ENCODE data around the gene SCARB1.

Gene SCARB1

DNA sequence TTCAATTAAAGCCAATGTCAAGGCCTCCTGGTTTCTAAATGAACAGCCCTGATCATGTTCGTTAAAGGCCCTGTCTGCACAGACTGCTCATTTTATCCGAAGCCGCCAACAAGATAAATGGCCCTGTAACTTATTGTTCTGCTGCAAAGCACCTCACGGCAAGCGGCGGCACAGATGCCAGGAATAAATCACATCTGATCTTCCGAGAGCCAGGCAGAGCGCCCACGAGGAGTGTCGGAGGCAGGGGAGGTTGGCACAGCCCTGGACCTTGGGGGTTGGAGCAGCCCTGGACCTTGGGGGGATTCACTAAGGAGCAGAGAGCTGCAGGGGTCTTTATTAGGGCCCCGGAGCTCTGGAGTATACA is 110.5 kb downstream of the SCARB1 start:
- no peaks in the 10 kb centered on the region for H3K36me3 ChIP-seq (ENCODE audit: control insufficient read depth, insufficient read depth, low read length)
- no peak overlapping the region for H3K4me3 ChIP-seq (ENCODE audit: low read depth, low read length)
- peaks cover 30% of the 10 kb centered on the region for H3K9me3 ChIP-seq (ENCODE audit: control insufficient read depth, insufficient read depth, low read depth, low read length)
- H3K27ac ChIP-seq (ENCODE audit: low read depth, low read length): no peak overlapping the region
- no peak overlapping the region for H3K9ac ChIP-seq (ENCODE audit: low read length)
- H3K27me3 ChIP-seq (ENCODE audit: control insufficient read depth, insufficient read depth, low read length): no peaks in the 10 kb centered on the region
- peaks cover 19% of the 10 kb centered on the region for H3K4me1 ChIP-seq (ENCODE audit: control insufficient read depth, insufficient read depth, low read length)

- no peaks in the 10 kb centered on the region for H3K27me3 ChIP-seq (ENCODE audit: control insufficient read depth, insufficient read depth, low read length)
- no peak overlapping the region for H3K4me3 ChIP-seq (ENCODE audit: low read depth, low read length)
- no peaks in the 10 kb centered on the region for H3K36me3 ChIP-seq (ENCODE audit: control insufficient read depth, insufficient read depth, low read length)
- H3K9me3 ChIP-seq (ENCODE audit: control insufficient read depth, insufficient read depth, low read depth, low read length): peaks cover 29% of the 10 kb centered on the region
- no peak overlapping the region for H3K9ac ChIP-seq (ENCODE audit: low read length)
- peaks cover 19% of the 10 kb centered on the region for H3K4me1 ChIP-seq (ENCODE audit: control insufficient read depth, insufficient read depth, low read length)
- no peak overlapping the region for H3K27ac ChIP-seq (ENCODE audit: low read depth, low read length)
Measured at GRCh38 chr12:124752437-124753227, 111.0 kb downstream of the SCARB1 start.

DNA sequence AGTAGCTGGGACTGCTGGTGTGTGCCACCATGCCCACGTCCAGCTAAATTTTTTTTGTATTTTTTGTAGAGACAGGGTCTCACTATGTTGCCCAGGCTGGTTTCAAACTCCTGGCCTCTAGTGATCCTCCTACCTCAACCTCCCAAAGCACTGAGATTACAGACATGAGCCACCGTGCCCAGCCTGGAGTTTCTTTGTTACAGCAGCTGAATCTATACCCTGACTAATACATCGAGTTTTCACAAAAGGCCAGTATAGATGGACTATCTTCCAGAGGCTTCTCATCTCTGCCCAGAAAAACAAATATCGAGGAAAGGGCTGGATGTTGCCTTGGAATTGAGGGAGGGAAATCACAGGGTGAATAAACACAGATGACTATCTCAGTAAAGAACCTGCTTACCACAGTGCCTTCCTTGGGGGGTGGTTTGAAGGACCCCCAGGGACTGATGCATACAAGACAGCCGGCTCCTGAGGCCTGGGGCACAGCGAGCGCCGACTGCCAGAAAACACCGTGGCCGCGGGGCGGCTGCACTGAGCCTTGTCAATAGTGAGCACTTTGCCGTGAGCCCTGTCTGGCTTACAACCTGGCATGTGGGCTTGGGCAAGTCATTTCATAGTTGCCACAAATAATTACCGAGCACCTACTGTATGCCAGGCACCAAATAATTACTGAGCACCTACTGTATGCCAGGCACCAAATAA is 111.9 kb downstream of the SCARB1 start:
- Histone ChIP-seq H3K4me3 (ENCODE audit: low read depth, low read length) (no peak overlapping the region), H3K9me3 (ENCODE audit: control insufficient read depth, insufficient read depth, low read depth, low read length) (peaks cover 20% of the 10 kb centered on the region), H3K9ac (ENCODE audit: low read length) (no peak overlapping the region), H3K4me1 (ENCODE audit: control insufficient read depth, insufficient read depth, low read length) (peaks cover 19% of the 10 kb centered on the region), H3K27ac (ENCODE audit: low read depth, low read length) (no peak overlapping the region), H3K36me3 (ENCODE audit: control insufficient read depth, insufficient read depth, low read length) (no peaks in the 10 kb centered on the region), H3K27me3 (ENCODE audit: control insufficient read depth, insufficient read depth, low read length) (no peaks in the 10 kb centered on the region)

DNA sequence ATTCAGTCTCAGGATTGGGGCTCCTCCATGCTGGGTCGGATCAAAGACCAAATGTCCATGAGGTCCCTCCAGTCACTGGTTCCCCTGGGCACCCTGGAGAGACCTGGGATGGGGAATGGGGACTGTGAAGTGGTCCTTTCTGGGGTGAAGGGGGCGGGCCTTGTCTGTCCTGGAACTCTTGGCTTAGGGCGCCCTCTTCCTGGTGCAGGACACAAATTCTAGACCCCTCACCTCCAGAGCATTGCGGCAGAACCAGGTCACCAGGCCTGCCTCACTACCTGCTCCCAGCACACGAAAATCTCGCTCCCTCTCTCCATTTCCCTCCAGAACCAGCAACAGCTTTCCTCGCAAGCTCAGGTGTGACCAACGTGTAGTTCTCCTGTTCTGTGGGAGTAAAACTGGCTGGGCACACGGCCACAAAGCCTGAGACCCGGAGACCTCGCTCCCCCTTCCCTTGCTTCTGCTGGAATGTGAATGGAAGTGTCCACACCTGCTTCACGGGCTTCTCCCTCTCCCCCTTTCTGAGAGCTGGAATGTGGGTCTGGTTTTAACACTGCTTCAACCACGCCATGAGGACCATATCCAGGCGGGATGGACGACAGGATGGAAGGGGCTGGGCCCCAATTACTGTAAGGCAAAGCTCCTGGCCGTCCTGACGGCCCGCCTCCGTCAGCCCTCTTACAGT is 112.7 kb downstream of the SCARB1 start:
- H3K9ac ChIP-seq (ENCODE audit: low read length): no peak overlapping the region
- no peaks in the 10 kb centered on the region for H3K27me3 ChIP-seq (ENCODE audit: control insufficient read depth, insufficient read depth, low read length)
- peaks cover 26% of the 10 kb centered on the region for H3K4me1 ChIP-seq (ENCODE audit: control insufficient read depth, insufficient read depth, low read length)
- peaks cover 14% of the 10 kb centered on the region for H3K9me3 ChIP-seq (ENCODE audit: control insufficient read depth, insufficient read depth, low read depth, low read length)
- H3K27ac ChIP-seq (ENCODE audit: low read depth, low read length): no peak overlapping the region
- no peaks in the 10 kb centered on the region for H3K36me3 ChIP-seq (ENCODE audit: control insufficient read depth, insufficient read depth, low read length)
- no peak overlapping the region for H3K4me3 ChIP-seq (ENCODE audit: low read depth, low read length)

DNA sequence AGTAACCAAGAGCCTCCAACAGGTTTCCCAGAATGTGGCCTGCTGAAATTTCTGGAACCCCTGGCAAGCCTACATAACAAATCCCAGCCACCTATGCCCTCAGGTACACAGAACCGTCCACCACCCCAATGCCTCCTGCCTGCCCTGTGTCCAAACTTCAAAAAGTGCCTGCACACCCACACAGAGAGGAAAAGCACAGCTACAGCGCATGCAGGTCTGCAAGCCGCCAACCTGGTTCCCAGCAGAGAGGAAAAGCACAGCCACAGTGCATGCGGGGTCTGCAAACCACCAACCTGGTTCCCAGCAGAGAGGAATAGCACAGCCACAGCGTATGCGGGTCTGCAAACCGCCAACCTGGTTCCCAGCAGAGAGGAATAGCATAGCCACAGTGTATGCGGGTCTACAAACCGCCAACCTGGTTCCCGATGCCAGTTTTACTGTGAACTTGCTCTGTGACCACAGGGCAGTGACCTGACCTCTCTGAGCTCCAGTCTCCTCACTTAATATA is 113.5 kb downstream of the SCARB1 start:
- no peaks in the 10 kb centered on the region for H3K36me3 ChIP-seq (ENCODE audit: control insufficient read depth, insufficient read depth, low read length)
- peaks cover 14% of the 10 kb centered on the region for H3K9me3 ChIP-seq (ENCODE audit: control insufficient read depth, insufficient read depth, low read depth, low read length)
- peaks cover 27% of the 10 kb centered on the region for H3K4me1 ChIP-seq (ENCODE audit: control insufficient read depth, insufficient read depth, low read length)
- no peak overlapping the region for H3K9ac ChIP-seq (ENCODE audit: low read length)
- no peak overlapping the region for H3K27ac ChIP-seq (ENCODE audit: low read depth, low read length)
- no peak overlapping the region for H3K4me3 ChIP-seq (ENCODE audit: low read depth, low read length)
- H3K27me3 ChIP-seq (ENCODE audit: control insufficient read depth, insufficient read depth, low read length): no peaks in the 10 kb centered on the region

DNA sequence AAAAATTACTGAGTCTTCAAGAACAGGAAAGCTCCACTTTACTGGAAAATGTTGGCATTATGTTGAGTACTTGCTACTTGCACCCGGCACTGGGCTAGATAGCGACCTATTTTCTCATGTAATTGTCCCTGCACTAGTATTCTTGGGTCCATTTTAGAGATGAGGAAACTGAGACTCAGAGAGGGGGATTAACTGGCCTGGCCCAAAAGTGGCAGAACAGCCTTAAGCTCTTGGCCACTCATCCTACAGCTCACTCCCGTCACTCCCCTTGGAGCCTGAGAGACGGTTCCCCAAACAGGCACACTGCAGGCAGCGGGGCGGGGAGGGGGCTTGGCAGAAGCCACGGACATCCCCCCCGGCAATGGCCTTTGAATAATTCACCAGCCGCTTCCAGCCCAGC is 113.9 kb downstream of the SCARB1 start:
- no peak overlapping the region for H3K27ac ChIP-seq (ENCODE audit: low read depth, low read length)
- no peak overlapping the region for H3K4me3 ChIP-seq (ENCODE audit: low read depth, low read length)
- no peaks in the 10 kb centered on the region for H3K36me3 ChIP-seq (ENCODE audit: control insufficient read depth, insufficient read depth, low read length)
- H3K4me1 ChIP-seq (ENCODE audit: control insufficient read depth, insufficient read depth, low read length): peaks cover 26% of the 10 kb centered on the region
- H3K9me3 ChIP-seq (ENCODE audit: control insufficient read depth, insufficient read depth, low read depth, low read length): peaks cover 14% of the 10 kb centered on the region
- H3K9ac ChIP-seq (ENCODE audit: low read length): no peak overlapping the region
- H3K27me3 ChIP-seq (ENCODE audit: control insufficient read depth, insufficient read depth, low read length): no peaks in the 10 kb centered on the region

GRCh38 chr12:124747426-124748161 is 116.1 kb downstream of the SCARB1 start:
- Histone ChIP-seq H3K27me3 (ENCODE audit: control insufficient read depth, insufficient read depth, low read length) (no peaks in the 10 kb centered on the region), H3K36me3 (ENCODE audit: control insufficient read depth, insufficient read depth, low read length) (no peaks in the 10 kb centered on the region), H3K9ac (ENCODE audit: low read length) (no peak overlapping the region), H3K4me1 (ENCODE audit: control insufficient read depth, insufficient read depth, low read length) (peaks cover 27% of the 10 kb centered on the region), H3K4me3 (ENCODE audit: low read depth, low read length) (no peak overlapping the region), H3K9me3 (ENCODE audit: control insufficient read depth, insufficient read depth, low read depth, low read length) (peaks cover under 1% of the 10 kb centered on the region; the same call in 1 of the 2 replicates), H3K27ac (ENCODE audit: low read depth, low read length) (no peak overlapping the region)

- peaks cover 31% of the 10 kb centered on the region for H3K4me1 ChIP-seq (ENCODE audit: control insufficient read depth, insufficient read depth, low read length)
- no peaks in the 10 kb centered on the region for H3K36me3 ChIP-seq (ENCODE audit: control insufficient read depth, insufficient read depth, low read length)
- no peak overlapping the region for H3K4me3 ChIP-seq (ENCODE audit: low read depth, low read length)
- H3K27me3 ChIP-seq (ENCODE audit: control insufficient read depth, insufficient read depth, low read length): no peaks in the 10 kb centered on the region
- H3K27ac ChIP-seq (ENCODE audit: low read depth, low read length): no peak overlapping the region
- no peaks in the 10 kb centered on the region for H3K9me3 ChIP-seq (ENCODE audit: control insufficient read depth, insufficient read depth, low read depth, low read length)
- H3K9ac ChIP-seq (ENCODE audit: low read length): no peak overlapping the region
Measured at GRCh38 chr12:124746649-124747425, 116.8 kb downstream of the SCARB1 start.

GRCh38 chr12:124745891-124746570 is 117.6 kb downstream of the SCARB1 start:
- Histone ChIP-seq H3K27ac (ENCODE audit: low read depth, low read length) (peak overlapping the region; percentile 71; the same call in 1 of the 2 replicates), H3K9me3 (ENCODE audit: control insufficient read depth, insufficient read depth, low read depth, low read length) (no peaks in the 10 kb centered on the region), H3K36me3 (ENCODE audit: control insufficient read depth, insufficient read depth, low read length) (no peaks in the 10 kb centered on the region), H3K9ac (ENCODE audit: low read length) (peak overlapping the region; percentile 68), H3K4me3 (ENCODE audit: low read depth, low read length) (peak overlapping the region; percentile 34), H3K27me3 (ENCODE audit: control insufficient read depth, insufficient read depth, low read length) (no peaks in the 10 kb centered on the region), H3K4me1 (ENCODE audit: control insufficient read depth, insufficient read depth, low read length) (peaks cover 29% of the 10 kb centered on the region)
